COLO829 (cell line): ENCODE results near the gene COQ8A.
"Not testable (repeated sequence)": the region's sequence is repeated elsewhere in the genome, so short reads cannot be mapped to it uniquely, and the experiment has no call there.

Experiments
- DNase-seq: peaks from one replicate; pipeline ENCODE4 v3.0.0; 2012; ENCODE audit warnings: low spot score

The COQ8A gene

GRCh38 chr1:226953175-226953800 is 13.2 kb downstream of the COQ8A start:
- DNase-seq: no peak

GRCh38 chr1:226954337-226954736 is 14.2 kb downstream of the COQ8A start:
- DNase-seq: no peak

GRCh38 chr1:226954777-226955176 is 14.7 kb downstream of the COQ8A start:
- no peak for DNase-seq

- not testable (repeated sequence) for DNase-seq
Observed at GRCh38 chr1:226955857-226956256, 15.8 kb downstream of the COQ8A start.

GRCh38 chr1:226956942-226957713 is 17.0 kb downstream of the COQ8A start:
- DNase-seq: no peak

DNA sequence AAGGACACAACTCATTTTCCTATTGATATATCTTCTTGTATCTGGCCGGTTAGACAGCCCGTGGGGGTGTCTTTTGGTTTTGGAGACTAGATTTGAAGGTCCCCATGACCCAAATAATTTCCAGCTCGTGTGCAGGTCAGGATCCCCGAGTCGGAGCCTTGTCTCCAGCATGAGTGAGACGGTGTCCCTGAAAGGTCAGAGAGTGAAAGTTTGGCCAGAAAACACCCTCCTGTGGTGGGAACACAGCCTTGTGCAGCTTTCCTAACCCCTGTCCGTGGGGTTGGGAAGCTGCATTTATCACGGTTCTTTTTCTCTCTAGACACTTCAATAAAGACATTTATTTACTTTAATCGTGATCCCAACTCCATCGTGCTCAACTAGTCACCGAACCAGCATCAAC is 17.6 kb downstream of the COQ8A start:
- DNase-seq: no peak

DNA sequence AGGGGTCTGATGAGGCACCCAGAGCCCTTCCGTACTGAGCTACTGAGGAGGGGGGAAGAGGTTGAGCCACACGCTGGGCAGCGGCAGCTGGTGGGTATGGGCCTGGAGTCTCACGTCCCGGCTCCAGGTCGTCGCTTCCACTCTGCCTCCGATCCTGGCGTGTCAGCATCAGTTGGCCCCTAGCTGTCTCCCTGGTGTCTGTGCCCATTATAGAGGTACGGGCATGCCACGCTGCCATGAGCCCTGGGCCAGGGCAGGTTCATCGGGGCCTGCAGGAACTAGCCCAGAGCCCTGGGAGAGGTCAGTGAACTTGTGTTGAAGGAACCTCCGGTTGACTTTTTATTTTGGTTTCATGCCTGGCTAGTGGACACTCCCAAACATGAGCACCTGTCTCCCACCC is 18.2 kb downstream of the COQ8A start:
- DNase-seq: no peak

- no peak for DNase-seq
Observed at GRCh38 chr1:226960256-226960655, 20.2 kb downstream of the COQ8A start.

DNA sequence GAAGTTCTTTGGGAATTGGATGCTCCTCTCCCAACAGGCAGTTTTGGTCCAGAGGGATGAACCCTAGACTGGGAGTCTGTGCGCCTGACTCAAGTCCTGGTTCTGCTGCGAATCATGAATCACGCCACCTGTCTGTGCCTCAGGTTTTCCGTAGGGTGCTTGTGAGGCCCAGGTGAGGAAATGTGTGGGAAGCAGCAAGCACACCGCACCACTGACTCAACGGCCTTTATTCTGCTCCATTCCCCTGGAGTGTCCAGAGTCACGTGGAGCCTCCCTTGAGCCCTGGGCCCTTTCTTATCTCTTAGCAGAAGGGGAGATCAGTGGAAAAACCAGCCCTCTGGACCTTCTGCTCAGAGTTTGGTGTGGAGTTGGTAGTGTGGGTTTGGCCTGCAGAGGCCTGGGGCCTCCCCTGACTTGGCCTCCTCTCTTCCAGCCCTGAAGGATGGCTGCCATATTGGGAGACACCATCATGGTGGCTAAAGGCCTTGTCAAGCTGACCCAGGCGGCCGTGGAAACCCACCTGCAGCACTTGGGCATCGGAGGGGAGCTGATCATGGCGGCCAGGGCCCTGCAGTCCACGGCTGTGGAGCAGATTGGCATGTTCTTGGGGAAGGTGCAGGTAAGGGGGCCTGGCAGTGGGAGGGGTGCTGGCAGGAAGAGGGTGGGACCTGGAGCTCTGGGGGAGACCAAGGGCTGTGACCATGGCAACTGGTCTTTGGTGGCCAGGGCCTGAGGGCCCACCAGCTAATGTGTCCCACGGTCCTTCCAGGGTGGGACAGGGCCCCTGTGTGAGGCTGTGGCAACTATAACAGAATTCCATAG is 21.1 kb downstream of the COQ8A start:
- no peak for DNase-seq

GRCh38 chr1:226962421-226963391 is 22.6 kb downstream of the COQ8A start:
- no peak for DNase-seq

- DNase-seq: no peak
Observed at GRCh38 chr1:226964068-226964425, 24.0 kb downstream of the COQ8A start.

DNA sequence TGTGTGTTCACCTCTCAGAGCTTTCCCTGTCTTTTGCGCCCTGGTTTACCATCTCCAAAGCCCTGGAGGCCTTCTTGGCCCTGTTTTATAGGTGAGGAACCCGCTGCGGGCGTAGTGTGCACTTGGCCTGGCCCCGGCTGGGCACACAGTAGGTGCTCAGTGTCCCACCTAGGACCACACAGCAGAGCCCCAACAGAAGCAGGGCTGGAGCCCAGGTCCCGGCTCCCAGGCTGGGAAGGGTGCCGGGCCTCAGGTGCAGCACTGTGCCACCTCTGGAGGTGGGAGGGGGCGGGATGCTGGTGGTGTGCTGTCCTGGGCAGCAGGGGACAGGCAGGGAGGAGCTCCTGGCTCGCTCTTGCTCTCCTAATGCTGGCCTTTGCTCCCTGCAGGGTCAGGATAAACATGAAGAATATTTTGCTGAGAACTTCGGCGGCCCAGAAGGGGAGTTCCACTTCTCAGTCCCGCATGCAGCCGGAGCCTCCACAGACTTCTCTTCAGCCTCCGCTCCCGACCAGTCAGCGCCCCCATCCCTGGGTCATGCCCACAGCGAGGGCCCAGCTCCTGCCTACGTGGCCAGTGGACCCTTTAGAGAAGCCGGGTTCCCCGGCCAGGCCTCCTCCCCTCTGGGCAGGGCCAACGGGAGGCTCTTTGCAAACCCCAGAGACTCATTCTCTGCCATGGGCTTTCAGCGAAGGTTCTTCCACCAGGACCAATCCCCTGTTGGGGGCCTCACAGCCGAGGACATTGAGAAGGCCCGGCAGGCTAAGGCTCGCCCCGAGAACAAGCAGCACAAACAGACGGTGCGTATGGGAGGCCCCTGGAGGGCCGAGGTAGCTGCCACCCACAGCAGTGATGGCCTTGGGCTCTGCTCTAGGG is 24.8 kb downstream of the COQ8A start:
- no peak for DNase-seq

GRCh38 chr1:226965581-226966440 is 25.7 kb downstream of the COQ8A start:
- DNase-seq: no peak

GRCh38 chr1:226966683-226967082 is 26.6 kb downstream of the COQ8A start:
- no peak for DNase-seq

- no peak for DNase-seq
Observed at GRCh38 chr1:226967665-226968064, 27.6 kb downstream of the COQ8A start.

GRCh38 chr1:226971765-226972164 is 31.7 kb downstream of the COQ8A start:
- no peak for DNase-seq

- DNase-seq: no peak
Observed at GRCh38 chr1:226972931-226973330, 32.8 kb downstream of the COQ8A start.

DNA sequence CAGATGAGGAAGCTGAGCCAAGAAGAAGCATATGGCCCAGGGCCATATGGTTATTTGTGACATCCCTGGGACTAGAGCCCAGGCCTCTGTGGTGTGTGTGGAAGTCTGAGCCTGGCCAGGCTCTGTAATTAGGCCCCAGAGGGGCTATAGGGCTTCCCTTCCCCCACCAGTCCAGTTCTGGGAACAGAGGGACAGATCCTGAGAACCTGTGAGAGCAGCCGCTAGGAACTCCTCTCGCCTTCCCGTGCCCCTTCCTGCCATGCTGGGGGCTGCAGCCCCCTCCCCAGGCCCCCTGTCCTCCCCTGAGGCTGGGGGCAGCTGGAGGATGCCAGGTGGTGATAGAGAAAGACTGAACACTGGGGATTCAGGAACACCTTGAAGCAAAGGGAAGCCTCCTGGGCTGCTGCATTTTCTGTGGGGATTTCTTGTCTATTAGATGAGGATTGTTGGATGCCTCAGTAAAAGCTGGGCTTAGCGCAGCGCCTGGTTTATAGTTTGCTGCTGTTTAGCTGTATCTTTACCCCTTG is 33.3 kb downstream of the COQ8A start:
- DNase-seq: no peak

- DNase-seq: no peak
Observed at GRCh38 chr1:226973898-226974543, 33.9 kb downstream of the COQ8A start.
